GM18498 (cell line): Measurements from ENCODE around the gene IFNA21.
"Not testable (repeated sequence)": the region's sequence is repeated elsewhere in the genome, so short reads cannot be mapped to it uniquely, and the experiment has no call there.

Experiments used
- ATAC-seq: cut with Tn5 transposase; IDR thresholded peaks from one replicate; pipeline ENCODE4 v1.9.1; 2021; ENCODE audit warnings: mild to moderate bottlenecking, moderate library complexity; ENCODE audit not compliant: unreplicated experiment

IFNA21 gene

DNA sequence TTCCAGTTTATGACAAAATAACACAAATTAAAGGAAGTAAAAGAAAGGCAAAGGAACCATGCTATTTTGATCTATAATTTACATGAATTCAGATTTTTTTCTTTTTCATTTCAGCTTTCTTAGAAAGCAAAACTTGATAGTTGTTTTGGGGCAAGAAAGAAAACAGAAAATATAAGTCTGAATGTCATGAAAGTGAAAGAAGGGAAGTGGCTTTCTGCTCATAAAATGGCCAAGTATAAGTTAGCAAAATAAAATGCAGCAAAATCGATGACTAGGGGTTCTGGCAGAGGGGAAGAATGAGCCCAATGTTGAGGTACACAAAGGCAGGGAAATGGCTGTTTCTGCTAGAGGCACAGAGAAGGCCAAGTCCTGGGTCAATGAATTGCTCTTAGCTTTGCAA, 21.9 kb downstream of the IFNA21 start:
- ATAC-seq: peak; percentile 75

DNA sequence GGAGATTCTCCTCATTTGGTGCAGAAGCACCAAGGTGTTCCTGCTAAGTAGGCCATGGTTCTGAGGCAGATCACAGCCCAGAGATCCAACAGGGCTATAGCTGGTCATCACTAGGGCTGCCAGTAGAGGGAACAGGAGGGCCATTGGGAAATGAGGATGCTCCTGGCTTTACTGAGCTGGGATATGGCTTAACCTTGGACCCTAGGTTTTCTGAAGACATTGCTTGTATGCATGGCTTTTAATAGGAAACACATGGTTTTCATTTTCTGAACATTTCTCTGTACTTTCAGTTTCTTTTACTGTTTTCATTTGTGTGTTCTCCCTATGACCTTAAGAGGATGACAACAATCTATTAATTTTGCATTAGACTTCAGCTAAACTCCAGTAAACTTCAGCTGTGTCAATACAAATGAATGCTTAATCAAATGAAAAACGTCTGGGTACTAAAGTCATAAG, 25.0 kb downstream of the IFNA21 start, which contains the start of gene IFNW1:
IFNW1 (minus strand) TSS at position 406 of the 456 bp plus-strand sequence; CDS start at position 144, 262 bp downstream.
- ATAC-seq: peak; percentile 75

DNA sequence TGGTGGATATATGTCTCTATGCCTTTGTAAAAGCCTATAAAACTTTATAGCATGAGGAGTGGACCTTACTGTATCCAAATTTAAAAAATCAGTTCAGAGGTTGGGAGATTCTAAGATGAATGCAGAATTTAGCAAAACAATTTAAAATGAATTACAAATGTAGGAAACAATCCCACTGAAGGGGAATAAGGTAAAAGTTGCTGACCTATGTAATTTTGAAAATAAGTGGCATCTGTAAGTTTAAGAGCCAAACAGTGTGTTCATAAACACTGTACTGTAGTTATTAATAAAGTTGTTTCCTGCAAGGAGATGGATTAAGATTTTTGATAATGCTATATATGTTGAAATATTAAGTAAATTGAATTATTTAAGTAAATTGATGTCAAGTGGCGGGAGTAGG, 29.4 kb downstream of the IFNA21 start:
- ATAC-seq: no peak

DNA sequence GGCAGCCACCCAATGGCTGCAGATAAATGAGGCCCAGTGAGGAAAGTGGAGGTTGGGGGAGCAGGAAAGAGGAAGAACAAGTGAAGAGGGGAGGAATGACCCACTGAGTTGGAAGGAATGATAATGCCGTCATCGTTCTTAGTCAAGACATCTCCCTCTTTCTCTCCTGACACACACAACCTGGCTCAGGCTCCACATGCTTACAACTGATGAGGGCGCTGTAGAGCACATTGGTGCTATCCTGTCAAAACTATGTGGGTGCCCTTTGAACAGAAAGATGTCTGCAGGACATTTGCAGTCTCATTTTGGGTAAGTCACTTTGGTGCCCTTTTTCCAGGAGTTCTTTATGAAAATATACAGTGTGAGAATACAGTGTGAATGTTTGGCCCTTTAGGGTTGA, 30.7 kb downstream of the IFNA21 start:
- no peak for ATAC-seq

DNA sequence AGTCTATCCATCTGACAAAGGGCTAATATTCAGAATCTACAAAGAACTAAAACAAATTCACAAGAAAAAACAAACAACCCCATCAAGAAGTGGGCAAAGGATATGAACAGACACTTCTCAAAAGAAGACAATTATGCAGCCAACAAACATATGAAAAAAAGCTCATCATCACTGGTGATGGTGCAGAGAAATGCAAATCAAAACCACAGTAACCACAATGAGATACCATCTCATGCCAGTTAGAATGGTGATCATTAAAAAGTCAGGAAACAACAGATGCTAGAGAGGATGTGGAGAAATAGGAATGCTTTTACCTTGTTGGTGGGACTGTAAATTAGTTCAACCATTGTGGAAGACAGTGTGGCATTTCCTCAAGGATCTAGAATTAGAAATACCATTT, 38.3 kb downstream of the IFNA21 start:
- ATAC-seq: not testable (repeated sequence)

DNA sequence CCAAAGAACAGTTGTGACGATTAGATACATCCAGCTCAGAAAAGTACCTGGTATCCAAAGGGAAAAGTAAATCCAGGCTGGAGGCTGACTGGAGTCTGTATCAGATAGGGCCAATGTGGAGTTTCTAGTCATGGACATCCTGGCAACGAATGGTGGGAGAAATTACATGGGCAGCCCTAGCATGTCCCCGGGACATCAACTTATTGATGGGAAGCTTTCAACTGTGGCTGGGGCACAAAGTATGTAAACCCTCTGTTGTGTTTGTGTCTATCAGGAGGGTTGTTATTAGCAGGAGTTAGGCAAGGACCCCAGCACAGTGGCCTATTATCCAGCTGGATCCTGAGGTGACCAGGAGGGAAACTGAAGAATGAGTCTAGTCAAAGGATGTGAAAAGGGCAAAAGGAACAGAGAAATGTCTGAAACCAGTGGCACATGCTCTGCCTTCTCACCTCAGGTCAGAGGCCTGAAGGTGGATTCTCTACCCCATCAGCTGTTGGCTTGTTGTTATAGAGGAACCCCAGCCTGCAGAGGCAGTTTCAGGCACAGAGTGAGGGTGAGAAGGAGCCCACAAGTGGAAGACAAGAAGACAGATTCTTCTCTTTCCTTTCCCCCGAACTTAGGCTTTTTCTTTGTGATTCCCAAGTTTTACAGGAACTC, 44.7 kb downstream of the IFNA21 start:
- ATAC-seq: peak; percentile 85

DNA sequence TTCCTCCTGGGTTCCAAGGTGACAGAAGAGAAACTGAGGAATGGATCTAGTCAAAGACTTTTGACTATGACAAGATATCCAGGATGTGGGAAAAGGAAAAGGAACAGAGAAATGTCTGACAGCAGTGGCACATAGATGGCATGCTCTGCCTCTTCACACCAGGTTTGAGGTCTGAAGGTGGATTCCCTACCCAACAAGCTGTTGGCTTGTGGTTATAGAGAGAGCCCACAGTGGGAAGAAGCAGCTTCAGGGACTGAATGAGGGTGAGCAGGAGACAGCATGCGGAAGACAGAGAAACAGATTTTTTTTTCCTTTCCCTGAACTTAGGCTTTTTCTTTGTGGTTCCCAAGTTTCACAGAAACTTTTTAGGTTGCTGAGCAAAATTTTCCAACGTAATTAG, 45.4 kb downstream of the IFNA21 start:
- peak; percentile 69 for ATAC-seq

DNA sequence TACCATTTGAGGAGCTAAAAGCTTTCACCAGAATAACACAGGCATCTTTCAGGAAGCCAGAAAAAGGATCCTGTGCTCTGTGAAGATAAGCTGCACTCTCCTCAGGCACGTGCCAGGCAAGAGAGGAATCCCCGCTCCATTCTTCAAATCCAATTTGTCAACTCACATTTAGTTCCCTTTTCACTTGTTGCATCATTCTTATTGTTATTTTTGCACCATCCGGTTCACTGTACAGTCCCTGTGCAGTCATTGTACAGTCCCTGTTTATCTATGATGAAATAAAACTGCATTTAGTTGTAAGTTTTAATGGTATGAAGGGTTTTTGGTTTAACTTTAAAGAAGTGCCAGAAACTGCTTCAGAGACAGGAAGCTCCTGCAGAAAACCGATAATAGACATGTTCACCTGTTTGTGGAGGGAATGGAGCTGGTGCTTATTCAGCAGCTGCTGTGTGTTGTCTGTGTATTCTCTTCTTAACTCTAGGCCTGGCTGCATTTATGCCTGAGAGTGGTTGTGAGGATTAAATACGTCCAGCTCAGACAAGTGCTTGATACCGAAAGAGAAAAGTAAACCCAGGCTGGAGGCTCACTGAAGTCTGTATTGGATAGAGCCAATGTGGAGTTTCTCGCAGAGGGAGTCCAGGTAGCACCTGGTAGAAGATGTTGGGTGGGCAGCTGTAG, 47.2 kb downstream of the IFNA21 start:
- no peak for ATAC-seq
